GM10248 (cell line): ENCODE data around the gene HSCB.
"Not testable (repeated sequence)": the region's sequence is repeated elsewhere in the genome, so short reads cannot be mapped to it uniquely, and the experiment has no call there.

Experiments used
- CTCF ChIA-PET: fragments of 300-600 bp; sonication (Branson Sonifier 250); formaldehyde crosslinking; extraction: SDS; loops from one replicate; lab custom pipeline; 2021; ENCODE audit warnings: antibody characterized with exemption; lab: Yijun Ruan, JAX
- POLR2A ChIA-PET: fragments of 350-650 bp; sonication (Branson Sonifier 250); formaldehyde crosslinking; extraction: SDS; loops from one replicate; lab custom pipeline; 2020; ENCODE audit warnings: antibody characterized with exemption; lab: Yijun Ruan, JAX
- DNase-seq: peaks from one replicate; pipeline ENCODE4 v3.0.0; 2012; ENCODE audit errors: extremely low spot score
- TF ChIP-seq, protein P1 (sequence below): IDR thresholded peaks from 2 replicates; pipeline ENCODE4 v1.5.1; 2012; ENCODE audit warnings: mild to moderate bottlenecking, low read depth; ENCODE audit errors: extremely low read depth, missing control alignments, control extremely low read depth

Gene HSCB

GRCh38 chr22:28800308-28801041 lies 58.6 kb downstream of the HSCB start, which contains the start of gene XBP1:
Gene XBP1 (minus strand): TSS chr22:28800569.
- DNase-seq: peak; percentile 96
- TF ChIP-seq, protein P1, sequence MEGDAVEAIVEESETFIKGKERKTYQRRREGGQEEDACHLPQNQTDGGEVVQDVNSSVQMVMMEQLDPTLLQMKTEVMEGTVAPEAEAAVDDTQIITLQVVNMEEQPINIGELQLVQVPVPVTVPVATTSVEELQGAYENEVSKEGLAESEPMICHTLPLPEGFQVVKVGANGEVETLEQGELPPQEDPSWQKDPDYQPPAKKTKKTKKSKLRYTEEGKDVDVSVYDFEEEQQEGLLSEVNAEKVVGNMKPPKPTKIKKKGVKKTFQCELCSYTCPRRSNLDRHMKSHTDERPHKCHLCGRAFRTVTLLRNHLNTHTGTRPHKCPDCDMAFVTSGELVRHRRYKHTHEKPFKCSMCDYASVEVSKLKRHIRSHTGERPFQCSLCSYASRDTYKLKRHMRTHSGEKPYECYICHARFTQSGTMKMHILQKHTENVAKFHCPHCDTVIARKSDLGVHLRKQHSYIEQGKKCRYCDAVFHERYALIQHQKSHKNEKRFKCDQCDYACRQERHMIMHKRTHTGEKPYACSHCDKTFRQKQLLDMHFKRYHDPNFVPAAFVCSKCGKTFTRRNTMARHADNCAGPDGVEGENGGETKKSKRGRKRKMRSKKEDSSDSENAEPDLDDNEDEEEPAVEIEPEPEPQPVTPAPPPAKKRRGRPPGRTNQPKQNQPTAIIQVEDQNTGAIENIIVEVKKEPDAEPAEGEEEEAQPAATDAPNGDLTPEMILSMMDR: no peak
- POLR2A ChIA-PET: interaction anchor here (0.7 to 2.3 kb wide), 15 partner anchors 8 to 239 kb away, joined by 3 to 12 read pairs (median 3); partner anchors contain the start of gene CCDC117
- CTCF ChIA-PET: interaction anchor here (0.7 to 2.4 kb wide), 8 partner anchors 8 to 29 kb away, joined by 3 to 9 read pairs (median 4); no protein-coding TSS in a partner anchor

DNA sequence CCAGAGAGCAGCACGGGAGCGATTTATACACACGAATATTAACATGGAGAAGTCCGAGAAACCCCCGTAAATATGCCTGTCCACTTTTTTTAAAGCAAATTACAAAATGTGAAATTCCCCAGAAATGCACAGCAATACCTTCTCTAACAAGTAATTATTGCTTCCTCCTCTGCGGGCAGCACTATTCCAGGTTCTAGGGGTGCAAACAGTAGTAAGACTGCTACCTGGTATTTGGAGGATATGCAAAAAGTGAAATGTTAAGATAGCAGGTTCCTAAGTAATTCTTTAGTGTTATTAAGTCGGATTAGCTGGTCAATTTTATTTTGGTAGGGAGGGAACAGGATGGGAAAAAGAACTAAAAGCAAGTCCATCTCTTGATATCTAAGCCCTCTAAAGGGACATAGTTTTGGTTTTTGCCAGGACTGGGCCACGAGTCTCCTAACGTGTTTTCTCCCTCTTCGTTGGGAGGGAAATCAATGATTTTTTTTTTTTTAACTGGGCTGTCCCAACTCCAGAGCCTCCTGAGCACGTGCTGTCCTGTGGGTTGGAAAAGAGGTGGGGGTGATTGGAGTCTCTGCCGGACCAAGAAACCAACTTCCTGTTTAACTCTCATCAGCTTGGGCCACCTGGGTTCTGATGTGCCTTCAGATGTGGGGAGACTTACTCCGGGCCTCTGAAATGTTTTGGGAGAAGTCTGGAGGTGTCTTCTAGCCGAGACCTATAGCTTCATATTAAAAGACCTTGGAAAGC lies 60.2 kb downstream of the HSCB start:
- no peak for DNase-seq
- ChIA-PET CTCF (interaction anchor here (1.1 to 3.0 kb wide), 3 partner anchors 11 to 28 kb away, joined by 4 to 16 read pairs (median 8); no protein-coding TSS in a partner anchor), POLR2A (interaction anchor here (0.6 to 2.9 kb wide), 8 partner anchors 9 to 122 kb away, joined by 3 to 8 read pairs (median 4); partner anchors contain the start of gene TTC28)
- TF ChIP-seq, protein P1: no peak

DNA sequence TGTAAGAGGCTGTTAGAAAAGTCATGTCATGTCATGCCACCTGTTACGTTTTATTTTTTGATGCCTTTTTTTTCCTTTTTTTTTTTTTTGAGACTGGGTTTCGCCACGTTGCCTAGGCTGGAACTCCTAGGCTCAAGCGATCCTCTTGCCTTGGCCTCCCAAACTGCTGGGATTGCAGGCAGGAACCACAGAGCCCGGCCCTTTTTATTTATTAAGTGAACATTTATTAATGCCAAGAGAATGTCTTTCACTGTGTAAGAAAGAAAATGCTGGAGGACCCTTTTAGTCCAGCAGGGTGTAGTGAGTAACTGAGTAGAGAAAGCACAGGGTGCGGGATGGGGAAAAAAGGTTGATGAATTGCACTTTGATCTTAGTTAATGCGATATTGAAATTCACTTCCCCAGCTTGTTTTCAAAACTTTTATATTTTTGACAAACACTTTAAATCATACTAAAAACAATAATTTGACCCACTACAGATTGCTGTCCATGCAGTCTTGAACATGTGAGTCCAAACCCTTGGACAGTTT lies 60.8 kb downstream of the HSCB start:
- TF ChIP-seq, protein P1: no peak
- ChIA-PET CTCF (interaction anchor here (1.1 to 3.0 kb wide), 6 partner anchors 10 to 27 kb away, joined by 3 to 16 read pairs (median 7); no protein-coding TSS in a partner anchor), POLR2A (interaction anchor here (0.6 to 2.9 kb wide), 8 partner anchors 8 to 123 kb away, joined by 3 to 8 read pairs (median 4); partner anchors contain the start of gene TTC28)
- DNase-seq: no peak

- POLR2A ChIA-PET: not testable (repeated sequence)
- CTCF ChIA-PET: interaction anchor here (3.0 to 4.8 kb wide), 2 partner anchors 14 to 24 kb away, joined by 16 read pairs; no protein-coding TSS in a partner anchor
Measured at GRCh38 chr22:28805426-28805825, 63.6 kb downstream of the HSCB start.

More at GRCh38 chr22:28805426-28805825, 63.6 kb downstream of the HSCB start:
- DNase-seq: not testable (repeated sequence)
